A549 (cell line): Measurements from ENCODE around the gene SHISA6.

Source experiments
- CBX2 ChIP-seq: fragments of 200-600 bp; sonication (generic); IDR thresholded peaks from 2 replicates; pipeline ENCODE4 v1.6.1; 2016; ENCODE audit warnings: low read depth, mild to moderate bottlenecking, borderline replicate concordance
- CHD2 ChIP-seq: fragments of 150-350 bp; IDR thresholded peaks from 2 replicates; pipeline ENCODE4 v1.6.1; 2014; ENCODE audit warnings: low read length; ENCODE audit not compliant: partially characterized antibody
- CTCF ChIP-seq: fragments of >200 bp; sonication (Bioruptor Twin); formaldehyde crosslinking; IDR thresholded peaks from 3 replicates; pipeline ENCODE4 v1.5.1; 2016
- EP300 ChIP-seq, 2 experiments: fragments of >200 bp; sonication (Bioruptor Twin); formaldehyde crosslinking; IDR thresholded peaks; 2 replicates in 1 of 2; 3 replicates in 1 of 2; pipeline ENCODE4 v1.6.1; 2016 to 2017
- ESRRA ChIP-seq: fragments of 150-350 bp; IDR thresholded peaks from 2 replicates; pipeline ENCODE4 v1.6.1; 2014; ENCODE audit warnings: mild to moderate bottlenecking, low read length, borderline replicate concordance
- POLR2A ChIP-seq: IDR thresholded peaks from 2 replicates; pipeline ENCODE4 v1.6.1; 2012; ENCODE audit warnings: mild to moderate bottlenecking, low read length
- RNF2 ChIP-seq: fragments of 200-600 bp; sonication (generic); IDR thresholded peaks from 2 replicates; pipeline ENCODE4 v1.6.1; 2016; ENCODE audit warnings: low read depth, mild to moderate bottlenecking, antibody characterized with exemption, moderate library complexity, borderline replicate concordance
- SMC3 ChIP-seq: fragments of >200 bp; sonication (Bioruptor Twin); formaldehyde crosslinking; IDR thresholded peaks from 3 replicates; pipeline ENCODE4 v1.6.1; 2018; ENCODE audit warnings: inconsistent platforms

- TF ChIP-seq ESRRA (no peak), POLR2A (no peak), CTCF (no peak), RNF2 (no peak), EP300 (IDR thresholded peaks at IDR 0.05) (no peak), CBX2 (no peak), SMC3 (no peak), CHD2 (no peak)
Observed at GRCh38 chr17:11378506-11378905, 137.5 kb downstream of the SHISA6 start.
